Erythroblast (primary cell): ENCODE measurements around the gene INO80D.
"Not testable (repeated sequence)": the region's sequence is repeated elsewhere in the genome, so short reads cannot be mapped to it uniquely, and the experiment has no call there.

ENCODE experiments used
- DNase-seq, 2 experiments: peaks; one replicate each; lab custom pipeline; 2025; lab: John Stamatoyannopoulos, UW
- GATA1 ChIP-seq: IDR thresholded peaks from 2 replicates; pipeline ENCODE4 v1.6.1; 2011; ENCODE audit warnings: low read depth, mild to moderate bottlenecking, control low read depth, low read length, moderate library complexity
- POLR2A ChIP-seq: IDR thresholded peaks from 2 replicates; pipeline ENCODE4 v1.6.1; 2011; ENCODE audit warnings: mild to moderate bottlenecking, low read length

Gene INO80D

DNA sequence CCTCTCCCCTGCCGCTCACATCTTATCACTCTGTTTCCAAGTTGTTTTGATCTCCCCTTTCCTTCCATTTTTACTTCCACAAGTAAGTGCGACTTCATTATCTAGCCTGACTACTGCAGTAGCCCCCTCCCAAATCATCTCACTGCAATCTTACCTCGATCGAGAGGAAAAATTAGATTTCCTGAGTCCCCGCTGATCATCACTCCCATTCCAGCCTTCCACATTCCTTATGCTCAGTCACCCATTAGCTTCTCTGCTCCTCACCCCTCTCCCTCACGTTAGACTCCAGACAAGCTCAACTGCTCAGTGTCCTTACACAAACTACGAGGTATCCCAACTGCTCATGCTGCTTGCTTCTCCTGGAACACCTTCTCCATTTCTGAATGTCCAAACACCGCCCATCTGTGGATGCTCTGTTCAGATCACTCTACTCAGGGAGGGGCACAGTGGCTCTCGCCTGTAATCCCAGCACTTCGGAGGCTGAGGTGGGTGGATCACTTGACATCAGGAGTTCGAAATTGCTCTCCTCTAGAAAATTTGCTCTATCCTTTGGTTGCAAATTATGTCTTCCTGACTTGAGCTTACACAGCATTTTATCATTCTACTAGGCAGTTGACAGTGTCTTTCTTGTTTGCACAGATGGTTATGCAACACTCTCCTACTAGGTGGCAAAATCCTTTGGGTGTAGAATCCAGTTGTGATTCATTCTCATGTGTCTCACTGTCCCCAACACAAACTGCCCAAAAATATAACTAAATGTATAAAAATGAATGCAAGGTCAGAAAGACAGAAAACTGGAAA is 96.5 kb downstream of the INO80D start:
- TF ChIP-seq GATA1 (no peak), POLR2A (no peak)
- DNase-seq, result no peak

DNA sequence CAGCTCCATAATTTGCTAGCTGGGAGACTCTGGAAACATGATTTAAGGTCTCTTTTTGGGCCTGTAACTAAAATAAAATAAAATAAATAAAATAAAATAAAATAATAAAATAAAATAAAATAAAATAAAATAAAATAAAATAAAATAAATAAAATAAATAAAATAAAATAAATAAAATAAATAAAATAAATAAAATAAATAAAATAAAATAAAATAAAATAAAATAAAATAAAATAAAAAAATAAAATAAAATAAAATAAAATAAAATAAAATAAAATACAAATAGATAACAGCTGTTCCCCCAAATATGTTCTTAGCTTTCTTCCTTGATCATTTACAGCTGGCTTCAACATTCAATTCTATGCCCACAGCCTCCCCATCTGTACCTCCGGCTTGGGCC is 97.3 kb downstream of the INO80D start:
- DNase-seq, result not testable (repeated sequence)

DNA sequence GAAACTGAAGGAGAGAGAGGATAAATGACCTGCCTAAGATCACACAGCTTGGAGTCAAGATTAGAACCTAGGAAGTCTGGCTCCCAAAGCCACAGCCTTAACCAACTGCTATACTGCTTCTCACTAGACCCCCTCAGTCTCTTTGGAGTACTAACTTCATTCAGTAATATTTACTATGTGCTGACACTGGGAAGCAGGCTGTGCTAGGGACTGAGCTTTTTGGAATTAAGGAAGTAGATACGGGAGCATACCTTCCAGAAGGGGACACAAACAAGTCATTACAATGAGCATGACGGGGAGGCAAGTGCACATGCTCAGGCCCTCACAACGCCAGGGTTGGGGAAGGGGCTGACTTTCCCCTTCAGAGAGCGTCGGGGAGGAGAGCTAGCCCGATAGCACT is 97.7 kb downstream of the INO80D start:
- DNase-seq, result no peak
- TF ChIP-seq GATA1, result no peak
- no peak for TF ChIP-seq POLR2A

DNA sequence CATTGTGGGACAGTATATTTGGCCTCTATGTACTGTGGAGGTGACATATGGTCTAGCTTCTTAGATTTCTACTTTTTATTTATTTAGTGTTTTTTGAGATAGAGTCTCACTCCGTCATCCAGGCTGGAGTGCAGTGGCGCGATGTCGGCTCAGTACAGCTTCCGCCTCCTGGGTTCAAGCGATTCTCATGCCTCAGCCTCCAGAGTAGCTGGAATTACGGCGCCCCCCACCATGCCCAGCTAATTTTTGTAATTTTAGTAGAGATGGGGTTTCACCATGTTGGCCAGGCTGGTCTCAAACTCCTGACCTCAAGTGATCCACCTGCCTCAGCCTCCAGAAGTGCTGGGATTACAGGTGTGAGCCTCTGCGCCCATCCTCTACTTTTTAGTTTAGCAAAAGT is 99.6 kb downstream of the INO80D start:
- DNase-seq, result not testable (repeated sequence)

DNA sequence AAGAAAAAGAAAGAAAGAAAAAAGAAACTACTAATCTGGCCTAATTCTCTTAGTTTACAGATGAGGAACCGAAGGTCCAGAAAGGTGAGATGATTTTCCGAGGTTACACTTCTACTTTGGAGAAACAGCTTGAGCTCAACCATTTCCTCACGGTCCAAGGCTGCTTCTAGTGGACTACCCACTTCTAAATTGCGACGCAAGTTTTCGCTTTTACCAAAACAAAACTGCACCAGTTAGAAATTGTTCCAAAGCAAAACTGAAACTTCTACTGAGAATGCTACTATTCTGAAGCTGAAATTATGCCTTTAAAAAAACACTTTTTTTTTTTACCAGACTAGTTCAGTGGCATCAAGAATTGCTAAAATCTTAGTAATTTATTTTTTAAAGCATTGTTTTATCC is 101.6 kb downstream of the INO80D start:
- TF ChIP-seq POLR2A (no peak), GATA1 (no peak)
- DNase-seq, result no peak

DNA sequence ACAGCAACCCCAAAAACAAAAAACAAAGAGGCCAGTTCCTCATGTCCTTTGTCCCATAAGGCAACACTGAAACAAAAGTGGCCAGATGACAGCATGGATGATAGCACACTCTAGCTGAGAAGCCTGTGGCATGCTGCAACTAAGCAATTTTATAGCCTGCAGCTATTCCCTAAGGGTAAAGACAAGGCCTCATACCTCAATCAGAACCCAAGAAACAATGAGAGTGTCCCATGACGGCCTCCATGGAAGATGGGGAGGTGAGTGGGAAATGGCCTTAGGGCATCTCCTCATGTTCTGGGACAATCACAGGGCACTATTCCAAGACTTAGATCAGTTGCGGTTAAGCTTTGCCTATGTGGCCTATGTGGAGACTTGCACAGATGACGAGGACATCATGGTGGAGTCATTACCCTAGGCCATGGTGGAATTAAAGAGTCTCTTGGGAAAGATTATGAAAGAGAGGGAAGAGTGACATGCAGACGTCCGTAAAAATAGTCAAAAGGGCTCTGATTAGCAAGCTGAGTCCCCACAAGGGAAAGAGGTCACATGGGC is 103.1 kb downstream of the INO80D start:
- no peak for TF ChIP-seq POLR2A
- TF ChIP-seq GATA1, result no peak

DNA sequence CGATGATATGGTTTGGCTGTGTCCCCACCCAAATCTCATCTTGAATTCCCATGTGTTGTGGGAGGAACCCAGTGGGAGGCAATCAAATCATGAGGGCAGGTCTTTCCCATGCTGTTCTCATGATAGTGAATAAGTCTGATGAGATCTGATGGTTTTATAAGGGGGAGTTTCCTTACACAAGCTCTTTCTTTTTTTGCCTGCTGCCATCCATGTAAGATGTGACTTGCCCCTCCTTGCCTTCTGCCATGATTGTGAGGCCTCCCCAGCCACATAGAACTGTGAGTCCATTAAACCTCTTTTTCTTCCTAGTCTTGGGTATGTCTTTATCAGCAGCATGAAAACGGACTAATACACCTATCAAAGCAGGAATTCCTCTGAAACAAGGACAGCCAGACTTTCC is 107.2 kb downstream of the INO80D start:
- not testable (repeated sequence) for DNase-seq

More for the DNA sequence above, 103.1 kb downstream of the INO80D start:
- DNase-seq, result no peak

DNA sequence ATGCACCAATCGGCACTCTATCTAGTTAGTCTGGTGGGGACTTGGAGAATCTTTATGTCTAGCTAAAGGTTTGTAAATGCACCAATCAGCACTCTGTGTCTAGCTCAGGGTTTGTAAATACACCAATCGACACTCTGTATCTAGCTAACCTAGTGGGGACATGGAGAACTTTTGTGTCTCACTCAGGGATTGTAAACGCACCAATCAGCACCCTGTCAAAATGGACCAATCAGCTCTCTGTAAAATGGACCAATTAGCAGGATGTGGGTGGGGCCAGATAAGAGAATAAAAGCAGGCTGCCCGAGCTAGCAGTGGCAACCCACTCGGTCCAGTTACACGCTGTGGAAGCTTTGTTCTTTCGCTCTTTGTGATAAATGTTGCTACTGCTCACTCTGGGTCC is 108.3 kb downstream of the INO80D start:
- DNase-seq, result peak in 1 of 2 experiments; percentile 10

DNA sequence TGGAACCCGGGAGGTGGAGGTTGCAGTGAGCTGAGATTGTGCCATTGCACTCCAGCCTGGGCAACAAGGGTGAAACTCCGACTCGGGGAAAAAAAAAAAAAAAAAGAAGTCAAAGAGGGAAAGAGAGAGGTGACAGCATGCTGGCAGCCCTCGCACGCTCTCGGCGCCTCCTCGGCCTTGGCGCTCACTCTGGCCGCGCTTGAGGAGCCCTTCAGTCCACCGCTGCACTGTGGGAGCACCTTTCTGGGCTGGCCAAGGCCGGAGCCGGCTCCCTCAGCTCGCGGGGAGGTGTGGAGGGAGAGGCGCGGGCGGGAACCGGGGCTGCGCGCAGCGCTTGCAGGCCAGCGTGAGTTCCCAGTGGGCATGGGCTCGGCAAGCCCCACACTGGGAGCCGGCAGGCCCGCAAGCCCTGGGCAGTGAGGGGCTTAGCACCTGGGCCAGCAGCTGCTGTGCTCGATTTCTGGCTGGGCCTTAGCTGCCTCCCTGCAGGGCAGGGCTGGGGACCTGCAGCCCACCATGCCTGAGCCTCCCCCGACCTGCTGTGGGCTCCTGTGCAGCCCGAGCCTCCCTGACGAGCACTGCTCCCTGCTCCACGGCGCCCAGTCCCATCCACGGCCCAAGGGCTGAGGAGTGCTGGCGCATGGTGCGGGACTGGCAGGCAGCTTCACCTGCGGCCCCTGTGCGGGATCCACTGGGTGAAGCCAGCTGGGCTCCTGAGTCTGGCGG is 108.9 kb downstream of the INO80D start:
- not testable (repeated sequence) for DNase-seq

DNA sequence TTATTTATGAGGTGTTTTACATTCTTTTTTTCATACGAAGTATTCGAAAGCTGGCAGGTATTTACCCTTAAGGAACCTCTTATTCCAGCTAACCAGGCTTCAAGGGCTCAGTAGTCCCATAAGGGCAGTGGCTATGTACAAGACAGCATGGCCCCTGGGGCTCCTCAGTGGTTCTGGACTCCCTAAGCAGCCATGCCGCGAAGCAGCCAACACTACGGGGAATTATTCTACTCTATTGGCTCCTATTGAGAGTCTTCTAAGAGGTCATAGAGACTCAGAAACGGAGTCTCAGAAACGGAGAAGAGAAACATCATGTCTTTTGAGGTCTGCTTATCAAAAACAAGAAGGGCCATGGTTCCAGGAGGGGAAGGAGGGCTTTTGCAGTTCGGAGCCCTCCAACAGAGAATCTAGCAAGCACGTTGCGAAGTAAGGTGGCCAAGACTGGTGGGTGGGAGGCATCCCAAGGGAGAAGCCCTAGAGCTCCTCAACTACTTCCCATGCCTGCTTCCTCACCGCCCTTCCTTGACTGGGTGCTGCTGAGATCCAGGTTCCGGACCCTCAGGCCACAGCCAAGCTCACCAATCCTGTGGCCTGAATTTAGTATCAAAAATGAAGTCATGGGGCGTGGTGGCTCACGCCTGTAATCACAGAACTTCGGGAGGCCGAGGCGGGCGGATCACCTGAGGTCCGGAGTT is 109.7 kb downstream of the INO80D start:
- DNase-seq, result no peak
- TF ChIP-seq POLR2A (no peak), GATA1 (no peak)

DNA sequence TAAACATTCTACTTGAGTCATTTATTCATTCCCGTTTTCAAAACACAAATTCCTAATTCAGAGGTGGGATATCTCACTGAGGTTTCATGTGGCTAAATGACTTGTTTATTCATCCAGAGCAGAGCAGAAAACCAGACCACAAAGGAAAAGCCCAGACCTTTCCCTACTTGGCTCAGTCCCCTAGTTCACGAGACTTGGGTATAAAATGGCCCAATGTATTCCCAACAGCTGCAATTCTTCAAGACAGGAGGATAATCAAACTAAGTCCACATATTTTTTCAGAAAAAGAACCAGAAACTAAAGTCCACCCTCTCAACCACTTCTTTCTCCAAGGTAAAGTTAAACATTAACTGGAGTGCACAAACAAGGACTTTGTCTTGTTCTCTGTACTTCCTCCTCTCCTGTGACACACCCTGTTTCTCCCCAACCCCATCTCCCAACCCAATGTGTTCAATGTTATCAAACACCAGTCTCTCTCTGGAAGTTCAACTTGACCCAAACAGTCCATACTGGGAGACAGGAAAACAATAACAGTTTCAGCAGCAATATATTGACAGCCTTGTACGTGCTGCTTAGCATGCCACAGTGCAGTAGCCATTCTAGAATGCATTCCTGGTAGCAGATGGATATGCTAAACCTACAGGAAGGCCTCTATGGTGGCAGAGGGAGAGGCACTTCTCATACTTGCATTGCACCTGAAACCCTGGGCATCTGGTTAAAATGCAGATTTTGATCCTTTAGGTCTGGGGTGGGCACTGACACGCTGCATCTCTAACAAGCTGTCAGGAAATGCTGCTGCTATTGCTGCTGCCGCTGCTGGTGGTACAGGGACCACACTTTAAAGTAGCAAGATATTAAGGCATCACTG is 110.7 kb downstream of the INO80D start:
- TF ChIP-seq POLR2A (no peak), GATA1 (no peak)
- no peak for DNase-seq

DNA sequence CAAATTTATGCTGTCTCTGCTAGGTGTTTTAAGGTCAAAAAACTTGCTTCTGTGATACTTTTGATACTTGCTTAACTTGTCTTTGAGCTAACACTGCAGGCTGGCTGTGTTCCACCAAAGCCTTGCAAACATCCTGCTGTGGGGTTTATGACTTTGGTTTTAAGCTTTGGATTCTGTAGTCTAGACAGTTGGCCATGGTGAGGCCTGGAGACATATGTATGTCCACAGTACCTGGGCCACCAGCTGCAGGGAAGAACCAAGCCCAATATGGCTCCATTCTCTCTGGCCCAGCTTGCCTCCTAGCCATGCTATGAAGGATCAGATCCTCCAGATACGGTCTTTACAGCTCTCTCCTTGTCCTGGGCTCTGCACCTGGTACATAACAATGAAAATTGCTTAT is 113.9 kb downstream of the INO80D start:
- TF ChIP-seq GATA1, result no peak
- TF ChIP-seq POLR2A, result no peak
- no peak for DNase-seq

DNA sequence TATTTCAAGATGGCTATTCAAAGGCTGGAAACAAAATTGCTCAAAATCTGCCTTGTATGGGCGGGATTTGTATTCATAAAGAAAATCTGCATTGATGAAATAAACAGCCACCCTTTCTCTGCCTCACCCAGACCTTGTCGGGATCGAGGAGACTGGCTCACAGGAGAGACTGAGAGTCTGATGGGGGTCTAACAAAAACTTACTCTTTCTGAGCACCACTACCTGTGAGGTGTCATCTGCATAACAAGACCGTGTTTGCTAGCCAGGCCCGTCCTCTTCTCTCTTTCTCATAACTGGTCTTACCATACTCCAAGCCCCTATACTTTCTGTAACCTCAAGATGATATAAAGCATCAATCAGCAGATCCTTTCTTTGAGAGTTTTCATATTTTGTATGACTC is 115.6 kb downstream of the INO80D start:
- no peak for DNase-seq
- no peak for TF ChIP-seq GATA1
- no peak for TF ChIP-seq POLR2A

DNA sequence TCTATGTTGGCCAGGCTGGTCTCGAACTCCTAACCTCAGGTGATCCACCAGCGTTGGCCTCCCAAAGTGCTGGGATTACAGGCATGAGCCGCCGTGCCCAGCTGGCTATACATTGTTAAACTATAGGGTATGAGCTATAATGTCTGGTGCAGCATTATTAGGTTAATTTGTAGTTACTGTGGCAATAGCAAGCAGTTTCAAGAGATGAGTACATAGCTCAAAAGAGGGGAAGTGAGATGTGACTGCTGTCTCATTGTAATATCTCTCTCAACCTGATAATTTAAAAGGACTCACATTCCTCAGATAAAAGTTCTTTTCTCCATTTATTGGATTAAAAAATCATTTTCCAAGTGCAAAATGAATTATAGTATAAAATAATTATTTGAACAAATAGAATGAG is 116.4 kb downstream of the INO80D start:
- no peak for DNase-seq
- TF ChIP-seq GATA1 (no peak), POLR2A (no peak)
